Measurements from ENCODE around the gene DNAAF1. TPM values are rescaled to one million over a fixed set of nuclear protein-coding genes. Genes with fewer than 3 reads are reported as not detected.

Gene DNAAF1
- total RNA-seq, 5 donors from 2014 or later (not counting 1 experiment from before 2014, with no cell fraction given), result 0.16 to 0.32 TPM; not detected in 3

DNA sequence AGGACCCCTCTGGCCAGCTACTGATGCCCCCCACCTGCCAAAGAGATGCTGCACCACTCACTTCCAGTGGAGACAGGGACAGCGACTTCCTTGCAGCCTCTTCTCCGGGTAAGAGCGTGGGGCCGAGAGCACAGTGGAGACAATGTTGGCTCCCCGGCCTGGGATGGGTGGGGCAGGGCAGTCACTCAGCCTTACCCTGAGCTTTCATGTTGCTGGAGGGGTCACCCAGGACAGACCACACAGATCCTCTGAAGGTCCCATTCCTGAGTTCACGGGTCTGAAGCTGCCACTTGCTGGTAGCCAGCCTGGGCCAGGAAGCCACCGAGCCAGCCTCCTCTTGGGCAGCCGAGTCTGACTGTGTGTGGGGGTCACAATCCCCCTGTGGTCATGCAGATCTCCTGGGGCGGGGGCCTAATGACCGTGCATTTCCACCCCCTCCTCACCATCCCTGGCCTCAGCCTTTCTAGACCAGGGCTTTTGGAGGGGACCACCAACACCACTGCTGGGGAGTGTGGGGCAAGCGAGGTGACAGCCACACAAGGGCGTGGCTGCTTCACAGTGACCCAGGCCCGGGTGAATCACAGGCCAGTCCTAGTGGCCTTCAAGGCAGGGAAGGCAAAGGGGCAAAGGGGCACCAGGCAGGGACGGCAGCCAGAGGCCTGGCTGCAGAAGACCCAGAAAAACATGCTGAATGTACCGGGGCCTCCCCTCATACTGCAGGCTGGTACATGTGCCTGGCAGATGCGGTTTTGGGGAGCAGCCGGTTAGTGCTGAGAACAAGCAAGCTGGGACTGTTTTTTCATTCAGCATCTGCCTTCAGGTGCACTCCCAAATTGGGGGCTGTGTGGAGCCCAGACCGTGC, 31.3 kb downstream of the DNAAF1 start:
- H3K36me3 Mint-ChIP-seq, result peaks cover 8% of the 10 kb centered on the region
- H3K4me1 Mint-ChIP-seq, result peaks cover 5 to 7% (median 5%) of the 10 kb centered on the region in 3 donors
- H3K27ac Mint-ChIP-seq, result no peak overlapping the region
- peaks cover 0 to 4% of the 10 kb centered on the region in 2 experiments for H3K4me1 ChIP-seq (ENCODE audit: control insufficient read depth in 1 of 2, extremely low read depth in 1 of 2, insufficient read depth in 2 of 2, low read length in 2 of 2)
- ATAC-seq (replicated peaks in 1 of 4) (no peak), DNase-seq (no peak)
- H3K9me3 Mint-ChIP-seq, result no peaks in the 10 kb centered on the region
- ChIA-PET CTCF (interaction anchor here in 1 of 2 donors (0.5 to 1.0 kb wide), 2 partner anchors 92 to 361 kb away, joined by 4 to 7 read pairs; no protein-coding TSS in a partner anchor), POLR2A (no interaction called here)
- H3K27ac ChIP-seq (ENCODE audit: low read length), result no peak overlapping the region
- peaks cover 0 to 13% of the 10 kb centered on the region in 2 experiments for H3K27me3 ChIP-seq (replicated peaks in 1 of 2; ENCODE audit: control insufficient read depth in 2 of 2, extremely low read depth in 1 of 2, insufficient read depth in 2 of 2, low read length in 1 of 2)
- no peak overlapping the region for H3K4me3 Mint-ChIP-seq
- H3K36me3 ChIP-seq (ENCODE audit: control insufficient read depth in 2 of 2, extremely low read depth in 1 of 2, insufficient read depth in 1 of 2, low read length in 1 of 2), result peaks cover 8 to 31% of the 10 kb centered on the region in 2 donors
- peaks cover 0 to 7% of the 10 kb centered on the region in 2 donors for H3K27me3 Mint-ChIP-seq
- no peaks in the 10 kb centered on the region for H3K9me3 ChIP-seq
- 90% methylated on average over 13 of the region's 18 CpGs for WGBS (ENCODE audit: insufficient coverage)
- H3K4me3 ChIP-seq (ENCODE audit: control insufficient read depth in 1 of 2, extremely low read depth in 1 of 2, low read length in 1 of 2), result no peak overlapping the region

DNA sequence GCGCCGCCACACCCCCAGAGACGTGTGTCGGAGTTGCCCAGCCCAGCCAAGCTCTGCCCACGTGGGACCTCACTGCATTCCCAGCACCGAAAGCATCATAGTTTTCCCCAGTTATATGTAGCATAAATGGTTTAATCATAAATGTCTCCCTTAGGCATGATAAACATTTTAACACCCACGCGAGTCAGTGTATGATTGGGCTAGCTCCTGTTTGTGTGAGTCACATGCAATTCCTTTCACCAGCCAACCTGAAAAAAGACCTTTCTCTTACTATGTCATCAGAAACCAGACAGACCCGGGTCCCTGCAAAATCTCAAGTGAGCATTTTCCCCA, 32.6 kb downstream of the DNAAF1 start:
- H3K36me3 ChIP-seq (ENCODE audit: control insufficient read depth in 2 of 2, extremely low read depth in 1 of 2, insufficient read depth in 1 of 2, low read length in 1 of 2), result peaks cover 14 to 44% of the 10 kb centered on the region in 2 donors

DNA sequence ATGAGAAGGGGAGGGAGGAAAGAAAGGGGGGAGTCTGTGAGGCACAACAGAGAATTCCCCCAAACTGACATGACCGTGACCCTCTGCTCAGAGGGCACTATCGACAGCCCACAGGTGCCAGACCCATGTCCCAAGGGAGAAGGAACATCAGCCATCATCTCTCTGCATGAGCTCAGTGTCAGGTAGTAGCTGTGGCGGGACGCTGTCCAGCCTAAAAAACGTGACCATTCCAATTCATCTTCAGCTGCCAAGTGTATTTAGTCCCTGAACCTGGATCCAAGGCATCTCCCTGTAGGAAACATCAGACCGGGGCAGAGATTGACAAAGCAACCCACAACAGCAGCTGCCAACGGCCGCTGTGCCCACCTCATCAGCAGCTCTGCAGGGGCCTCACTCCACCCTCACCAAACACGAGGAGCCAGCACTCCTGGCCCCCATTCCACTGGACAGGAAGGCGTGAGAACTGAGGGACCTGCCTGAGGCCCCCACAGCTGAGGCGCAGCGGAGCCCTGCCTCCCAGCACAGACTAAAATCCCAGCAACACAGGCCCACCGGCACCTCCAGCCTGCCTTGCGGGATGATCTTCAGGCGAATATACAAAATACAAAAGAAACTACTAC, 33.1 kb downstream of the DNAAF1 start:
- Histone ChIP-seq H3K4me1 (ENCODE audit: control insufficient read depth in 1 of 2, extremely low read depth in 1 of 2, insufficient read depth in 2 of 2, low read length in 2 of 2) (peaks cover 0 to 4% of the 10 kb centered on the region in 2 experiments), H3K36me3 (ENCODE audit: control insufficient read depth in 2 of 2, extremely low read depth in 1 of 2, insufficient read depth in 1 of 2, low read length in 1 of 2) (peaks cover 17 to 49% of the 10 kb centered on the region in 2 donors), H3K27me3 (replicated peaks in 1 of 2; ENCODE audit: control insufficient read depth in 2 of 2, extremely low read depth in 1 of 2, insufficient read depth in 2 of 2, low read length in 1 of 2) (no peaks in the 10 kb centered on the region), H3K27ac (ENCODE audit: low read length) (no peak overlapping the region), H3K9me3 (no peaks in the 10 kb centered on the region), H3K4me3 (ENCODE audit: control insufficient read depth in 1 of 2, extremely low read depth in 1 of 2, low read length in 1 of 2) (no peak overlapping the region)
- peaks cover 5 to 7% (median 5%) of the 10 kb centered on the region in 3 donors for H3K4me1 Mint-ChIP-seq
- no peaks in the 10 kb centered on the region for H3K27me3 Mint-ChIP-seq
- no peak overlapping the region for H3K27ac Mint-ChIP-seq
- ChIA-PET CTCF (no interaction called here), POLR2A (no interaction called here)
- H3K4me3 Mint-ChIP-seq, result no peak overlapping the region
- DNase-seq, result no peak
- H3K9me3 Mint-ChIP-seq, result no peaks in the 10 kb centered on the region
- H3K36me3 Mint-ChIP-seq, result peaks cover 14% of the 10 kb centered on the region
- no peak for ATAC-seq (replicated peaks in 1 of 4)
- 89% methylated on average over 10 of the region's 15 CpGs for WGBS (ENCODE audit: insufficient coverage)

More for the DNA sequence above, 32.6 kb downstream of the DNAAF1 start:
- peaks cover 0 to 2% of the 10 kb centered on the region in 2 donors for H3K27me3 Mint-ChIP-seq
- H3K27me3 ChIP-seq (replicated peaks in 1 of 2; ENCODE audit: control insufficient read depth in 2 of 2, extremely low read depth in 1 of 2, insufficient read depth in 2 of 2, low read length in 1 of 2), result peaks cover 0 to under 1% of the 10 kb centered on the region in 2 experiments
- peak overlapping the region in 1 of 2 donors; percentile 30 for H3K27ac Mint-ChIP-seq
- H3K27ac ChIP-seq (ENCODE audit: low read length), result no peak overlapping the region
- ChIA-PET POLR2A (no interaction called here), CTCF (interaction anchor here in 1 of 2 donors (0.6 kb wide), 1 partner anchor 92 kb away, joined by 8 read pairs; no protein-coding TSS in a partner anchor)
- H3K36me3 Mint-ChIP-seq, result peaks cover 10% of the 10 kb centered on the region
- H3K4me3 Mint-ChIP-seq, result no peak overlapping the region
- 60% methylated on average over 2 of the region's 9 CpGs for WGBS (ENCODE audit: insufficient coverage)
- no peak overlapping the region for H3K4me3 ChIP-seq (ENCODE audit: control insufficient read depth in 1 of 2, extremely low read depth in 1 of 2, low read length in 1 of 2)
- peaks cover 0 to 4% of the 10 kb centered on the region in 2 experiments for H3K4me1 ChIP-seq (ENCODE audit: control insufficient read depth in 1 of 2, extremely low read depth in 1 of 2, insufficient read depth in 2 of 2, low read length in 2 of 2)
- no peaks in the 10 kb centered on the region for H3K9me3 ChIP-seq
- peaks cover 5 to 7% (median 5%) of the 10 kb centered on the region in 3 donors for H3K4me1 Mint-ChIP-seq
- ATAC-seq (replicated peaks in 1 of 4) (no peak), DNase-seq (no peak)
- H3K9me3 Mint-ChIP-seq, result no peaks in the 10 kb centered on the region

DNA sequence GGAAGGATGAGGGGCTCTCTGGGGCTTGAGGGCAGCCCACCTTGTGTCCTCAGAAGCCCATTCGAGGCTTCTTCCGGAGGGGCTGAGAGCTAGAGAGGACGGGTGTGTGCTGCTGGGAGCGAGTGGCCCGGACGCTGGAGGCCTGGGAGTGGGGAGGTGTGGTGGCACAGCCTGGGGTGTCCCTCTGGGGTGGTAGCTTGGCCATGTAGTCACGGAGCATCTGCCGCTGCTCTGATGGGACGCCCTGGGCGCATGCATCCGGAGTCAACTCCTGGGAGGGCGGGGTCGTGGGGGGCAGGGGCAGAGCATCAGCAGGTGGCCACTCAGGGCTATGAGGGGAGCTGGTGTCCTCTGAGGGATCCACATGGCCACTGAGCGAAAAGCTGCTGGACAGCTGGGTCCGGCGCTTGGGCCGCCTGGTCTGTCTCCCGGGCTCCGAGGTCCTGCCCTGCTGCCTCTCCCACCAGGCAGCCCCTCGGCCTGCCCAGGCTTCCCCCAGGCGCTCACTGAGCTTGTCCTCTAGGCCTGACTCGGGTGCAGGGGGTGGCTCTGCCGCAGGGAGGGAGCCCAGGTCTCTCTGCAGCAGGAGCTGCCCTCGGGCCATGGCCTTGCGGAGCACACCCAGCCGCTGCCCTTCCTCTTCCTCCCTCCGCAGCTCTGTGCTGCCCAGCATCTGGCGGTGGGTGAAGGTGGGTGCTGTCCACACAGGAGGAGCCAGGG, 33.9 kb downstream of the DNAAF1 start:
- Mint-ChIP-seq H3K9me3 (no peaks in the 10 kb centered on the region), H3K4me1 (peaks cover 5 to 7% (median 6%) of the 10 kb centered on the region in 3 donors), H3K27ac (no peak overlapping the region), H3K4me3 (no peak overlapping the region), H3K27me3 (no peaks in the 10 kb centered on the region), H3K36me3 (peaks cover 14% of the 10 kb centered on the region)
- Histone ChIP-seq H3K9me3 (no peaks in the 10 kb centered on the region), H3K27me3 (replicated peaks in 1 of 2; ENCODE audit: control insufficient read depth in 2 of 2, extremely low read depth in 1 of 2, insufficient read depth in 2 of 2, low read length in 1 of 2) (no peaks in the 10 kb centered on the region), H3K4me1 (ENCODE audit: control insufficient read depth in 1 of 2, extremely low read depth in 1 of 2, insufficient read depth in 2 of 2, low read length in 2 of 2) (peaks cover 0 to 4% of the 10 kb centered on the region in 2 experiments), H3K36me3 (ENCODE audit: control insufficient read depth in 2 of 2, extremely low read depth in 1 of 2, insufficient read depth in 1 of 2, low read length in 1 of 2) (peaks cover 21 to 57% of the 10 kb centered on the region in 2 donors), H3K27ac (ENCODE audit: low read length) (no peak overlapping the region), H3K4me3 (ENCODE audit: control insufficient read depth in 1 of 2, extremely low read depth in 1 of 2, low read length in 1 of 2) (no peak overlapping the region)
- no peak for ATAC-seq (replicated peaks in 1 of 4)
- POLR2A ChIA-PET, result no interaction called here
- WGBS (ENCODE audit: insufficient coverage), result 95% methylated on average over 24 of the region's 28 CpGs
- no peak for DNase-seq
- CTCF ChIA-PET, result no interaction called here

DNA sequence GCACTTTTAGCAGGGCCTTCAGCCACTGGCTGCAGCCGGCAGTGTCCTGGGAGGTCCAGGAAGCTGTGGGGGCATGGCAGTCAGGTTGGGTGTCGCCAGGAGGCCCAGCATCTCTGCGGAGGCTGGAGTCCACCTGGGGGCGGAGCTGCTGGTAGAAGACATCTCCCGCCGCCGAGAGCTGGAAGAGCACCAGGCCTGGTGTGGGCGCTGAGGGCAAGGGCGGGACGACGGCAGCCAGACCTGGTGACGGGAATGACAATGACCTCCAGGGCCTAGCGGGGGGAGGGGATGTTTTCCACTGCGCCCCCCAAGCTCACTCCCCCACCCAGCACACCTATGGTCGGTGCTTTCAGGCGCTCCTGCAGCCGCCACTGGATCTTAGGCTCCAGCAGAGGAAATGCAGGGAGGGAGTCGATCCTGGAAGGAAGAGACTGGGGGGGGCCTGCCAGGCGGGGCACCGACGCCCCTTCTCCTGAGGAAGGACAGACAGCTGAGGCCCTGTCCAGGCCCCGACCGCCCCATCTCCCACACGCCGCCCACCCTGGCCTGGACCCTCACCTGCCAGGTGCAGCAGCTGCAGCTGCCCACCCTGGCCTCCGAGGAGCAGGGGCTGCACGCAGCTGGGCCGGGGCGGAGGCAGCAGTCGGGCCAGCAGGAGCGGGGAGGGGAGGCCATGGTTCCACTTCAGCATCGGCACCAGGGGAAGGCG, 34.7 kb downstream of the DNAAF1 start:
- Histone ChIP-seq H3K36me3 (ENCODE audit: control insufficient read depth in 2 of 2, extremely low read depth in 1 of 2, insufficient read depth in 1 of 2, low read length in 1 of 2) (peaks cover 21 to 63% of the 10 kb centered on the region in 2 donors), H3K27ac (ENCODE audit: low read length) (no peak overlapping the region), H3K4me1 (ENCODE audit: control insufficient read depth in 1 of 2, extremely low read depth in 1 of 2, insufficient read depth in 2 of 2, low read length in 2 of 2) (peaks cover 0 to 8% of the 10 kb centered on the region in 2 experiments), H3K9me3 (no peaks in the 10 kb centered on the region), H3K27me3 (replicated peaks in 1 of 2; ENCODE audit: control insufficient read depth in 2 of 2, extremely low read depth in 1 of 2, insufficient read depth in 2 of 2, low read length in 1 of 2) (no peaks in the 10 kb centered on the region), H3K4me3 (ENCODE audit: control insufficient read depth in 1 of 2, extremely low read depth in 1 of 2, low read length in 1 of 2) (no peak overlapping the region)
- Mint-ChIP-seq H3K27ac (no peak overlapping the region), H3K9me3 (no peaks in the 10 kb centered on the region), H3K36me3 (peaks cover 18% of the 10 kb centered on the region), H3K4me3 (no peak overlapping the region), H3K4me1 (peaks cover 11 to 13% (median 12%) of the 10 kb centered on the region in 3 donors), H3K27me3 (no peaks in the 10 kb centered on the region)
- CTCF ChIA-PET, result interaction anchor here in 1 of 2 donors (0.6 kb wide), 1 partner anchor 95 kb away, joined by 3 read pairs; no protein-coding TSS in a partner anchor
- ATAC-seq (replicated peaks in 1 of 4) (no peak), DNase-seq (no peak)
- WGBS (ENCODE audit: insufficient coverage), result 94% methylated on average over 19 of the region's 33 CpGs
- POLR2A ChIA-PET, result no interaction called here

Measured in T-cell (primary cell).